Dermis microvascular lymphatic vessel endothelial cell (primary cell): ENCODE measurements around the gene CLEC4A. TPM values are rescaled to one million over a fixed set of nuclear protein-coding genes. Genes with fewer than 3 reads are reported as not detected.

Experiments used
- total RNA-seq: library from RNA; depleted of rRNA; stranded (reverse); fragments of >200 nt; gene quantifications from 2 replicates; pipeline ENCODE4 v1.2.1, GENCODE V29; 2014

Gene CLEC4A
- total RNA-seq, 1 donor from 2014 or later = not detected

Other genes starting within 250 kb of the CLEC4A start
- 27.4 and 34.1 TPM in 2 replicates for gene SLC2A3, start 187.4 kb upstream of the CLEC4A start, total RNA-seq
- 2.8 and 4.4 TPM in 2 replicates for gene FOXJ2, start 90.9 kb upstream of the CLEC4A start, total RNA-seq
- 0.13 and 0.26 TPM in 2 replicates for gene C3AR1, start 57.3 kb upstream of the CLEC4A start, total RNA-seq
- 23.1 and 44.5 TPM in 2 replicates for gene NECAP1, start 41.3 kb upstream of the CLEC4A start, total RNA-seq
- under 0.01 TPM in 1 of 2 replicates, not detected in the other for gene ZNF705A, start 33.4 kb downstream of the CLEC4A start, total RNA-seq
- gene FAM90A1, start 104.0 kb downstream of the CLEC4A start, total RNA-seq = not detected in 2 replicates